Upper lobe of left lung (tissue), 6 donors: Measurements from ENCODE around the gene PCSK6. TPM values are rescaled to one million over a fixed set of nuclear protein-coding genes. Genes with fewer than 3 reads are reported as not detected.

Experiments
- ATAC-seq, 2 donors: fragments of 200-7000 bp; cut with Tn5 transposase; one replicate each; pipeline ENCODE4 v1.9.1; 2022; ENCODE audit warnings: mild to moderate bottlenecking in 2 of 2, moderate library complexity in 2 of 2; ENCODE audit not compliant: low FRiP score in 2 of 2
- DNase-seq, 2 donors: peaks; one replicate each; pipeline ENCODE4 v3.0.0-alpha.2; 2019 to 2020
- H3K27ac ChIP-seq, 4 donors: fragments of 200-600 bp; sonication (generic); one replicate each; pipeline ENCODE4 v1.5.1; 2016 to 2019
- H3K27me3 ChIP-seq, 4 donors: fragments of 200-600 bp; sonication (generic); one replicate each; pipeline ENCODE4 v1.5.1; 2017 to 2019
- H3K36me3 ChIP-seq, 4 donors: fragments of 200-600 bp; sonication (generic); one replicate each; pipeline ENCODE4 v1.5.1; 2016 to 2019
- H3K4me1 ChIP-seq, 4 donors: fragments of 200-600 bp; sonication (generic); one replicate each; pipeline ENCODE4 v1.5.1; 2018 to 2019
- H3K4me3 ChIP-seq, 4 donors: fragments of 200-600 bp; sonication (generic); one replicate each; pipeline ENCODE4 v1.5.1; 2017 to 2019; ENCODE audit warnings: mild to moderate bottlenecking in 2 of 4, moderate library complexity in 1 of 4
- H3K9me3 ChIP-seq, 4 donors: fragments of 200-600 bp; sonication (generic); one replicate each; pipeline ENCODE4 v1.5.1; 2018 to 2019
- EP300 ChIP-seq, 4 donors: sonication (generic); formaldehyde crosslinking; IDR thresholded peaks; one replicate each; pipeline ENCODE4 v1.5.1; 2017; ENCODE audit warnings: antibody characterized with exemption in 4 of 4, control low read depth in 2 of 4
- POLR2A ChIP-seq, 4 donors: fragments of 450-650 bp; IDR thresholded peaks; one replicate each; pipeline ENCODE4 v1.5.1; 2016 to 2017; ENCODE audit warnings: antibody characterized with exemption in 4 of 4, mild to moderate bottlenecking in 2 of 4
- POLR2AphosphoS5 ChIP-seq, 2 donors: sonication (generic); formaldehyde crosslinking; IDR thresholded peaks; one replicate each; pipeline ENCODE4 v1.5.1; 2017; ENCODE audit warnings: antibody characterized with exemption in 2 of 2
- WGBS, 2 donors: methylation state at CpG; one replicate each; pipeline ENCODE4 v1.1.5; 2017 to 2018; 5-methylcytosine and 5-hydroxymethylcytosine counted together
- total RNA-seq, 6 donors: library from RNA; depleted of rRNA in 4 of 6; stranded (reverse); fragments of >200 nt in 4 of 6; gene quantifications; one replicate each; pipeline versions ENCODE4 v1.1.0 to v1.2.1, GENCODE V29; 2016 to 2021
- TF ChIP-seq, protein P1 (sequence below), 6 experiments: fragments of 450-650 bp in 4 of 6; fragments of 200-600 bp in 2 of 6; sonication (generic) in 2 of 6; IDR thresholded peaks; one replicate each; pipeline ENCODE4 v1.5.1; 2016 to 2019; ENCODE audit warnings: antibody characterized with exemption in 6 of 6
- donor health status: DM: no; HTN: no; CAD: no; lungs with moderate emphysema.
- donor health status: DM: no; HTN: yes; CAD: no; lungs with severe emphysema.

Gene PCSK6
- total RNA-seq, 6 donors from 2014 or later: 3.1 to 24.4 (median 5.5) TPM

DNA sequence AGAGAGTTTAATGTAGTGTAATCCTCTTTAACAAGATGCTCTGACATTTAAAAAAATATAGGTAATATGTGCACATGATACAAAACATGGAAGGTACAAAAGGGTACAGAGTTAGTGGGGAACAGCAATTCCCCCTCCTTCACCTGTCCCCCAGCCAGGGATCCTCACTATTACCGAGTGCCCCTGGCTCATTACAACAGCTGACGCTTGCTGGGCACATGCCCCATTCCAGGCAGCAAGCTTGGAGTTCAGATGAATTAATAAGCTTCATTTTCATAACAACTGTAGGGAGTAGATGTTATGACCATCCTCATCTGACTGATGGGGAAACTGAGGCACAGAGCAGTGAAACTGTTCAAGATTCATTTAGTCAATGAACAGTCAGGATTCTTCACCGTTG, 41.2 kb downstream of the PCSK6 start:
- 94 to 97% methylated on average over 3 of the region's 3 CpGs for WGBS, 2 donors

DNA sequence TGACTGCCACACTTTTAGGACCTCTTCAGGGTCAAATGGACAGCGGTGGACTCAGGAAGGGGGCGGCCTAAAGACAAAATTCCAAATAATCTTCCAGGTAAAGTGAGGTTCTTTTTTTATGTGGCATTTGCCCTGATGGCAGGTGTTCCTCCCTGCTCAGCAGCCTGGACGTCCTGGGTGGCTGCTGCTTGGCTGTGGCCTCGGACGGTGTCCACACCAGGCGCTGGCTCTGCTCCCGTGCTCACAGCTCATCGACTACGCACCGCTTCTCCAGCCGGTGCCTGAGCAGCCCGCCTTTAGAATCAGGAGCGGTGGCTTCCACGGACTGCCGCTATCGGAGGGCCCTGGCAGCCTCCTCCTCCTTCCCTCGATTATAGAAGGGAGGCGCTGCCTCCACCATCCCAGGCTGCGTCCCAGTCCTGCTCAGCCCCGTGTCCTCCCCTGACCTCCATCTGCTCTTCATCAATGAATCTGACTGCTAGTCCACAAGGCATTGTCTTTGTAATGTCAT, 41.9 kb downstream of the PCSK6 start:
- Histone ChIP-seq H3K4me1 (peaks cover 16 to 42% (median 35%) of the 10 kb centered on the region in 4 donors), H3K9me3 (no peaks in the 10 kb centered on the region), H3K4me3 (no peak overlapping the region), H3K27ac (peak overlapping the region in 1 of 4 donors; percentile 54), H3K27me3 (no peaks in the 10 kb centered on the region), H3K36me3 (no peaks in the 10 kb centered on the region)
- TF ChIP-seq POLR2AphosphoS5 (IDR thresholded peaks at IDR 0.05) (no peak), EP300 (IDR thresholded peaks at IDR 0.05) (no peak), POLR2A (IDR thresholded peaks at IDR 0.05) (no peak)
- TF ChIP-seq, protein P1, sequence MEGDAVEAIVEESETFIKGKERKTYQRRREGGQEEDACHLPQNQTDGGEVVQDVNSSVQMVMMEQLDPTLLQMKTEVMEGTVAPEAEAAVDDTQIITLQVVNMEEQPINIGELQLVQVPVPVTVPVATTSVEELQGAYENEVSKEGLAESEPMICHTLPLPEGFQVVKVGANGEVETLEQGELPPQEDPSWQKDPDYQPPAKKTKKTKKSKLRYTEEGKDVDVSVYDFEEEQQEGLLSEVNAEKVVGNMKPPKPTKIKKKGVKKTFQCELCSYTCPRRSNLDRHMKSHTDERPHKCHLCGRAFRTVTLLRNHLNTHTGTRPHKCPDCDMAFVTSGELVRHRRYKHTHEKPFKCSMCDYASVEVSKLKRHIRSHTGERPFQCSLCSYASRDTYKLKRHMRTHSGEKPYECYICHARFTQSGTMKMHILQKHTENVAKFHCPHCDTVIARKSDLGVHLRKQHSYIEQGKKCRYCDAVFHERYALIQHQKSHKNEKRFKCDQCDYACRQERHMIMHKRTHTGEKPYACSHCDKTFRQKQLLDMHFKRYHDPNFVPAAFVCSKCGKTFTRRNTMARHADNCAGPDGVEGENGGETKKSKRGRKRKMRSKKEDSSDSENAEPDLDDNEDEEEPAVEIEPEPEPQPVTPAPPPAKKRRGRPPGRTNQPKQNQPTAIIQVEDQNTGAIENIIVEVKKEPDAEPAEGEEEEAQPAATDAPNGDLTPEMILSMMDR (IDR thresholded peaks at IDR 0.05): no peak
- ATAC-seq: no peak
- DNase-seq: no peak
- WGBS, 2 donors: 87 to 92% methylated on average over 20 of the region's 20 CpGs

More for the DNA sequence above, 41.2 kb downstream of the PCSK6 start:
- Histone ChIP-seq H3K27ac (no peak overlapping the region), H3K4me3 (no peak overlapping the region), H3K27me3 (no peaks in the 10 kb centered on the region), H3K9me3 (no peaks in the 10 kb centered on the region), H3K4me1 (peaks cover 16 to 45% (median 35%) of the 10 kb centered on the region in 4 donors), H3K36me3 (no peaks in the 10 kb centered on the region)
- ATAC-seq (no peak), DNase-seq (no peak)
- TF ChIP-seq, protein P1 (IDR thresholded peaks at IDR 0.05): no peak
- TF ChIP-seq POLR2A (IDR thresholded peaks at IDR 0.05) (no peak), POLR2AphosphoS5 (IDR thresholded peaks at IDR 0.05) (no peak), EP300 (IDR thresholded peaks at IDR 0.05) (no peak)

DNA sequence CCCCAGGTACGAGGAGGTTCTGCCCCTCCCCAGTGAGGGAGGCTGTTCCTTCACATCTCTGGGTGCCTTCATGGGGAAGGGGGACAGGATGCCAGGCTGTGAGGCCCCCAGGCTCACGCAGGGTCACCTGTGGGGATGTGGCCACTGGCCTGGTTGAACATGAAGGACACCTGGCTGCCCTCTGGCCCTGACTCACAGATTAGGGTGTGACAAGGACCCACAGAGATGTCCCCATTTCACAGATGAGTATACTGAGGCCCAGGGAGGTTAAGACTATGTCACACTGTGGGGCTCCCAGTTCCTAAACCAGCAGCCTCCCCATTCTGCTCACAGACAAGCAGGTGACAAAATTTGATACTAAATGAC, 42.4 kb downstream of the PCSK6 start:
- Histone ChIP-seq H3K27ac (peak overlapping the region in 2 of 4 donors; percentile 54 to 63), H3K4me1 (peaks cover 16 to 39% (median 33%) of the 10 kb centered on the region in 4 donors), H3K9me3 (no peaks in the 10 kb centered on the region), H3K36me3 (no peaks in the 10 kb centered on the region), H3K27me3 (no peaks in the 10 kb centered on the region), H3K4me3 (no peak overlapping the region)
- 80 to 100% methylated on average over 1 to 2 of the region's 2 CpGs for WGBS, 2 donors
- TF ChIP-seq, protein P1 (IDR thresholded peaks at IDR 0.05): no peak
- TF ChIP-seq POLR2A (IDR thresholded peaks at IDR 0.05) (no peak), EP300 (IDR thresholded peaks at IDR 0.05) (no peak)
- DNase-seq (no peak), ATAC-seq (no peak)

DNA sequence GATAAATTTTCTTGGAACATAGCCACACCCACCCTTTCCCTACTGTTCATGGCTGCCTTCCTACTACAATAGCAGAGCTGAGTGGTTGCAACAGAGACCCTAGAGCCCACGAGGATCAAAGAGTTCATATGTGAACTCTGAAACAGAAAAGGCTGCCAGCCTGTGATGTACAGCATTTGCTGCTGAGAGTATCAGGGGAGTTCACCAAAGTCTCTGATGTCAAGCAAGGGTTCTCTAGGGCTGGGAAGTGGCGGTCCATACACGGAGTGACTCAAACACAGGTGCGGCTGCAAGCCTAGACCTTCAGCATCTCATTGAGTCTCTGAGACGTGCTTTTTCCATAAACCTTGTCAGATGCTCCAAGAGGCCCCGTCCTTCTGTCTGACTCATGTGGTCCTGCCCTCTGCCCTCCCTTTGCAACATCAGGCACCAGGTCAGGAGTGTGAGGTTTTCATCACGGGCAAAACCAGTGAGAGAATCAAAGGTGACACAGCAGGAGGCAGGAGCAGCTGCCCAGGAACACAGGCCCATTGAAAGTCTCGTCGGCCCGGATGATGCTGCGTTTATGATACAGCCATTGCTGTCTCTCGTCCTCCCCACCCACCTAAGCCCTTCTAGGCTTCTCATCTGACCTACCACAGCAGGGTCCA, 42.9 kb downstream of the PCSK6 start:
- H3K27me3 ChIP-seq: no peaks in the 10 kb centered on the region
- no peak overlapping the region for H3K4me3 ChIP-seq
- ATAC-seq: peak in 1 of 2 donors; percentile 5
- no peak for DNase-seq
- WGBS, 2 donors: 67 to 68% methylated on average over 12 of the region's 12 CpGs
- no peaks in the 10 kb centered on the region for H3K36me3 ChIP-seq
- H3K4me1 ChIP-seq: peaks cover 16 to 34% (median 31%) of the 10 kb centered on the region in 4 donors
- no peaks in the 10 kb centered on the region for H3K9me3 ChIP-seq
- TF ChIP-seq POLR2A (IDR thresholded peaks at IDR 0.05) (no peak), POLR2AphosphoS5 (IDR thresholded peaks at IDR 0.05) (no peak), EP300 (IDR thresholded peaks at IDR 0.05) (no peak)
- TF ChIP-seq, protein P1 (IDR thresholded peaks at IDR 0.05): no peak
- peak overlapping the region in 3 of 4 donors; percentile 0 to 63 (median 54) for H3K27ac ChIP-seq
